ENCODE data around the gene NRG2. TPM values are rescaled to one million over a fixed set of nuclear protein-coding genes. Genes with fewer than 3 reads are reported as not detected.

The NRG2 gene
- total and polyA plus RNA-seq, 8 donors = 0.68 to 10.6 (median 7.5) TPM

DNA sequence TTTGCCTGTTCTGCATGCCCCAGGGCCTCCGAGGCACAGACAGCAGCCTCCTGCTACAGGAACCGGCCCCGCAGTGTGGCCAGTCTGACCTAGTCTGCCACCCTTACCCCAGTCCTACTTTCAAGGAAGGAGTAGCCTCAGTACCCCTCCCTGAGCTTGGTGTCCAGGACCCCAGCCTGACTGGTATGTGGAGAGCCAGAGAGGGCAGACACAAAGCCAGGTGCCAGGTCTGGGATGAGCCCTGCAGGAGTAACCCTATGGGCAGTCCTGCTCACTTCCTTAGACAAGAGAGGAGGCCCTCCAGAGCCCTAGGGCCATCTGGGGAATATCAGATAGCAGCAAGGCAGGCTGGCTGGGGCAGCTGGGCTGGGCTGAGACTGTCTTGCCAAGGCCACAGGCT lies 67.8 kb downstream of the NRG2 start:
- intact Hi-C loops (cut with DNase I) = no loop called here
- no peaks in the 10 kb centered on the region for H3K36me3 ChIP-seq
- TF ChIP-seq, protein P1, sequence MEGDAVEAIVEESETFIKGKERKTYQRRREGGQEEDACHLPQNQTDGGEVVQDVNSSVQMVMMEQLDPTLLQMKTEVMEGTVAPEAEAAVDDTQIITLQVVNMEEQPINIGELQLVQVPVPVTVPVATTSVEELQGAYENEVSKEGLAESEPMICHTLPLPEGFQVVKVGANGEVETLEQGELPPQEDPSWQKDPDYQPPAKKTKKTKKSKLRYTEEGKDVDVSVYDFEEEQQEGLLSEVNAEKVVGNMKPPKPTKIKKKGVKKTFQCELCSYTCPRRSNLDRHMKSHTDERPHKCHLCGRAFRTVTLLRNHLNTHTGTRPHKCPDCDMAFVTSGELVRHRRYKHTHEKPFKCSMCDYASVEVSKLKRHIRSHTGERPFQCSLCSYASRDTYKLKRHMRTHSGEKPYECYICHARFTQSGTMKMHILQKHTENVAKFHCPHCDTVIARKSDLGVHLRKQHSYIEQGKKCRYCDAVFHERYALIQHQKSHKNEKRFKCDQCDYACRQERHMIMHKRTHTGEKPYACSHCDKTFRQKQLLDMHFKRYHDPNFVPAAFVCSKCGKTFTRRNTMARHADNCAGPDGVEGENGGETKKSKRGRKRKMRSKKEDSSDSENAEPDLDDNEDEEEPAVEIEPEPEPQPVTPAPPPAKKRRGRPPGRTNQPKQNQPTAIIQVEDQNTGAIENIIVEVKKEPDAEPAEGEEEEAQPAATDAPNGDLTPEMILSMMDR (IDR thresholded peaks at IDR 0.05) = no peak
- peak; percentile 26 for ATAC-seq
- no peak for DNase-seq
- H3K4me1 ChIP-seq = no peaks in the 10 kb centered on the region
- H3K27ac ChIP-seq = no peak overlapping the region
- no peak overlapping the region for H3K4me3 ChIP-seq
- no peaks in the 10 kb centered on the region for H3K9me3 ChIP-seq
- no peaks in the 10 kb centered on the region for H3K27me3 ChIP-seq

DNA sequence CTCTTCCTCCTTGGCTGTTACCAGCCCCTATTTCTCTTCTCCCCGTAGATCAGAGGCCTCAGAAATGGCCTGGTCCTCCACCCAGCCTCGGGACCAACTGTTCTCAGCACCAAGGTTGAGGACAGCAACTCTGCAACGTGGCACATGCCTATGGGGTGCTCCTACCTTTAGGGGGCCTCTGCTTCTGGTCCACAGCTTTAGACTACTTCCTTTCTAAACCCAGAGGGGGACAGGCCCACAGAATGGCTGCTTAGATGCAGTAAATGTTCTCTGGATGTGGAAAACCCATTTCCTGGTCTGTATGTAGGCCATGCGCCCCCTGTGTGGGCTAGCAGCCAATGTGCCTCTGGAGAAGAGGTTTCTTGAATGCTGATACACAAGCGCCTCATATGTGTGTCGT lies 68.4 kb downstream of the NRG2 start:
- TF ChIP-seq, protein P1 (IDR thresholded peaks at IDR 0.05) = no peak
- ATAC-seq (no peak), DNase-seq (no peak)
- intact Hi-C loops (cut with DNase I) = no loop called here
- H3K4me1 ChIP-seq = no peaks in the 10 kb centered on the region
- H3K4me3 ChIP-seq = no peak overlapping the region
- H3K27ac ChIP-seq = no peak overlapping the region
- no peaks in the 10 kb centered on the region for H3K36me3 ChIP-seq
- no peaks in the 10 kb centered on the region for H3K27me3 ChIP-seq
- no peaks in the 10 kb centered on the region for H3K9me3 ChIP-seq

DNA sequence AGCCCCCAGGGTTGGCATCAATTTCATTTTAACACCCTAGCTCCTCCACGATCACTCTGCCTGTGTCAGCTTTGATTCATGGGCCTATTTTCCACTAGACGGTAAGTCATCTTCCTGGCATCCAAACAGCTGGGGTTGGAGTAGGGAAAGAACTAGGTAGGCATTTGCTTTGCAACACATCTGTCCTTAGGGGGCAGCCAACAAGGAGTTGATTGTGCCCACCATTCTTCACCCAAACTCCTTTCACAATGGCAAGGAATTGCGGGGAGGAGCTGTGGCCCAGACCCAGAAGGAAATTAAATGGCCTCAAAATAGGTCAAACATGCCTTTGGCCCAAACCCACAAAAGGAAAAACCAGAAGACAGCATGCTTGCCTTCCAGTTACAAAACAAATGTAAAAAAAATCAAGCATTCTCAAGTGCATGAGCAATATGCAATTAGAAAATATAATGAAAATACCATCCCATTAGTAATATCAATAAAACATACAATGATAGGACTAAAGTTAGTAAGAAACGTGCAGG lies 71.8 kb downstream of the NRG2 start:
- no peaks in the 10 kb centered on the region for H3K9me3 ChIP-seq
- ATAC-seq (no peak), DNase-seq (no peak)
- peaks cover 0 to 6% of the 10 kb centered on the region in 2 donors for H3K4me1 ChIP-seq
- H3K4me3 ChIP-seq = no peak overlapping the region
- no peaks in the 10 kb centered on the region for H3K36me3 ChIP-seq
- intact Hi-C loops (cut with DNase I) = no loop called here
- H3K27me3 ChIP-seq = no peaks in the 10 kb centered on the region
- TF ChIP-seq, protein P1 (IDR thresholded peaks at IDR 0.05) = no peak
- H3K27ac ChIP-seq = no peak overlapping the region

DNA sequence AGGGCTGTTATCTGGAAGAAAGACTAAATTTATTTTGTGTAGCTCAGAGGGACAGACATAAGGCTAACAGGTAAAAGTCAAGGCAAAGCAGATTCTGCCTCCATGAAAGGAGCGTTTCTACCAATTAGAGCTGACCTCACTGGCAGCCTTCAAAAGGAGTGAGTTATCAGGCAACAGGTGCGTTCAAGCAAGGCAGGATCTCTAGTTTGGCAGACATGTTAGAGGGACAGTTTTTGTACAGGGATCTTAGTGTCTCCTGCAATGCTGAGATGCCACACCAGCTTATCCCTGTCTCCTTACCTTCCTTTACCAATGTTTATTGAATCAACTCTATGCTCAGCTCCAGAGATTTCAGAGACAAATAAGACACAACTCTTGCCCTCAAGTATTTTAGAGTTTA lies 73.8 kb downstream of the NRG2 start:
- no peaks in the 10 kb centered on the region for H3K9me3 ChIP-seq
- intact Hi-C loops (cut with DNase I) = loop anchor here in 1 of 2 donors (5.0 to 10.0 kb wide), 2 partner anchors 105 to 182 kb away; no protein-coding TSS in a partner anchor
- peaks cover 0 to 6% of the 10 kb centered on the region in 2 donors for H3K4me1 ChIP-seq
- H3K27me3 ChIP-seq = no peaks in the 10 kb centered on the region
- TF ChIP-seq, protein P1 (IDR thresholded peaks at IDR 0.05) = no peak
- no peak overlapping the region for H3K27ac ChIP-seq
- ATAC-seq (no peak), DNase-seq (no peak)
- no peak overlapping the region for H3K4me3 ChIP-seq
- no peaks in the 10 kb centered on the region for H3K36me3 ChIP-seq

DNA sequence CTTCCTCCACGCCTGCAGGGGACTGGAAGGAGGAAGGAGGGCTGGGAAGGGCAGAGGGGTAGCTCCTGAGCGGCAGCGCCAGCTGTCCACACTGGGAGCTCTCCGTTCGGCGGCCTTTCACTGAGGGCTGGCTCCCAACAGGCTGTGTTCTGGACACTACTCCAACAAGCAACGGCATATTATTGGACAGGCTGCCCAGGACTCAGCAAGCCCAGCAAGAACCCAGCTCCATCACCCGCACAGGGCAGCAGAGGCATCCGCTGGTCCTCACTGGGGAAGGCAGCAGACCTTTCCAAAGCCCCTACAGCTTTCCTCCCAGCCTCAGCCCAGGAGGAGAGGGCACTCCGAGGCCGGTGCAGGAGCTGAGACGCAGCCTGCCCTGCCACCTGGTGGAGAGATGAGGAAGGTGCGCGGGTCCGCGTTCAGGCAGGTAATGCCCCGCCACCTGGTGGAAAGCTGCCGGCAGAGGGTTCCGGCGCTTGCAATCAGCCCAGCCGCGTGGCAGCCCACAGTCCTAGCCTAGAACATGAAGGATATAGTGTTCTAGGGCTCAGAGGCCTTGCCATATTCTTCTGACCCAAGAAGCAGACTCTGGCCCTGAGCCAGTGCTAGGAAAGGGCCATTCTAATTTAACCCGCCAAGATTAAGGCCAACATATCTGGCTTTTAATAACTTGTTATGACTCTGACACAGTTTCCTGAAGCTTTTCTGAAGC lies 74.4 kb downstream of the NRG2 start:
- peak; percentile 100 for ATAC-seq

More for the DNA sequence above, 74.4 kb downstream of the NRG2 start:
- no peak overlapping the region for H3K27ac ChIP-seq
- no peaks in the 10 kb centered on the region for H3K36me3 ChIP-seq
- H3K27me3 ChIP-seq = no peaks in the 10 kb centered on the region
- no peak overlapping the region for H3K4me3 ChIP-seq
- TF ChIP-seq, protein P1 (IDR thresholded peaks at IDR 0.05) = peak; percentile 96 to 98
- peak; percentile 79 to 93 (median 86) for DNase-seq
- intact Hi-C loops (cut with DNase I) = loop anchor here in 1 of 2 donors (5.0 to 10.0 kb wide), 2 partner anchors 104 to 181 kb away; no protein-coding TSS in a partner anchor
- H3K9me3 ChIP-seq = no peaks in the 10 kb centered on the region
- peaks cover 0 to 6% of the 10 kb centered on the region in 2 donors for H3K4me1 ChIP-seq
